Retinal pigment epithelial cell (primary cell): Measurements from ENCODE around the gene PTPRH.

Source experiments
- DNase-seq: peaks from one replicate; pipeline ENCODE4 v3.0.0-alpha.2; 2010; ENCODE audit warnings: low read depth
- H3K4me3 ChIP-seq: 2 replicates; pipeline ENCODE4 v1.5.1; 2011; ENCODE audit warnings: mild to moderate bottlenecking, low read length, control low read depth, moderate library complexity
- CTCF ChIP-seq: conservative IDR thresholded peaks from 2 replicates; pipeline ENCODE4 v1.5.1; 2011; ENCODE audit warnings: low read depth, low read length, control low read depth, inconsistent platforms

Gene PTPRH

GRCh38 chr19:55169136-55169535, 40.2 kb downstream of the PTPRH start:
- TF ChIP-seq CTCF: no peak
- H3K4me3 ChIP-seq: no peak overlapping the region
- no peak for DNase-seq

- TF ChIP-seq CTCF: no peak
- H3K4me3 ChIP-seq: peak within 1 kb of the TSS; percentile 69
- peak; percentile 95 for DNase-seq
Observed at GRCh38 chr19:55166530-55167268, 42.6 kb downstream of the PTPRH start, which contains the start of gene DNAAF3. TSS of gene DNAAF3 (minus strand) at chr19:55166613. CDS start at chr19:55166413, 200 bp downstream.

- peak; percentile 84 for TF ChIP-seq CTCF
- H3K4me3 ChIP-seq: peak overlapping the region; percentile 69
- DNase-seq: no peak
Observed at GRCh38 chr19:55165952-55166529, 43.3 kb downstream of the PTPRH start.

GRCh38 chr19:55161571-55162322, 47.6 kb downstream of the PTPRH start:
- TF ChIP-seq CTCF: no peak
- H3K4me3 ChIP-seq: no peak overlapping the region

GRCh38 chr19:55160986-55161365, 48.3 kb downstream of the PTPRH start:
- TF ChIP-seq CTCF: no peak
- H3K4me3 ChIP-seq: no peak overlapping the region
- DNase-seq: no peak

More at GRCh38 chr19:55161571-55162322, 47.6 kb downstream of the PTPRH start:
- DNase-seq: no peak

- peak; percentile 96 for TF ChIP-seq CTCF
- H3K4me3 ChIP-seq: no peak overlapping the region
- no peak for DNase-seq
Observed at GRCh38 chr19:55160128-55160985, 48.9 kb downstream of the PTPRH start.
